ENCODE measurements around the gene LAMB4.

GRCh38 chr7:108094346-108094745 lies 35.8 kb downstream of the LAMB4 start:
- TF ChIP-seq CTCF (IDR thresholded peaks at IDR 0.05) (no peak), POLR2A (IDR thresholded peaks at IDR 0.05) (no peak)
